Activated CD4-positive, alpha-beta T cell treated with anti-CD3 and anti-CD28 coated beads, Interleukin-2, amount 50 U/mL, for 16 hours (primary cell): ENCODE data around the gene ATP6V0D1.
"Not testable (repeated sequence)": the region's sequence is repeated elsewhere in the genome, so short reads cannot be mapped to it uniquely, and the experiment has no call there.

Experiments used
- DNase-seq: peaks from one replicate; pipeline ENCODE4 v3.0.0-alpha.2; 2020

Gene ATP6V0D1

DNA sequence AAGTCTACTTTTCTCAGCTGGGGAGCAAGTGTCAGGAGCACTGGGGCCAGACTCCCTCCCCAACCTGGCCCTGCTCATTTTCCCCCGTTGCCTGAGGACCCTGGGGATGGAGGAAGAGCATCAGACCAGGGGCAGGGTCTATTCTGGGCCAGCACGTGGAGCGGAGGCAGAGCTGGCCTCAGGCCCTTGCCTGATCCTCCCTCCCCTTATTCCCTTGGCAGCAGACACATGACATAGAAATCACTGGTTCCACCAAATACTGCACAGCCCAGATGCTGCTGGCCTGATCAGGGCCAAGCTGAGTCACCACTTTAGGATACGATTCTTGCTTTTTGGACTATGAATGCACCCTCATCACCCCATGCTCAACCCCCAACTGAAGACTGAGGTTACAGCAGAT, 18.1 kb upstream of the ATP6V0D1 start:
- no peak for DNase-seq

DNA sequence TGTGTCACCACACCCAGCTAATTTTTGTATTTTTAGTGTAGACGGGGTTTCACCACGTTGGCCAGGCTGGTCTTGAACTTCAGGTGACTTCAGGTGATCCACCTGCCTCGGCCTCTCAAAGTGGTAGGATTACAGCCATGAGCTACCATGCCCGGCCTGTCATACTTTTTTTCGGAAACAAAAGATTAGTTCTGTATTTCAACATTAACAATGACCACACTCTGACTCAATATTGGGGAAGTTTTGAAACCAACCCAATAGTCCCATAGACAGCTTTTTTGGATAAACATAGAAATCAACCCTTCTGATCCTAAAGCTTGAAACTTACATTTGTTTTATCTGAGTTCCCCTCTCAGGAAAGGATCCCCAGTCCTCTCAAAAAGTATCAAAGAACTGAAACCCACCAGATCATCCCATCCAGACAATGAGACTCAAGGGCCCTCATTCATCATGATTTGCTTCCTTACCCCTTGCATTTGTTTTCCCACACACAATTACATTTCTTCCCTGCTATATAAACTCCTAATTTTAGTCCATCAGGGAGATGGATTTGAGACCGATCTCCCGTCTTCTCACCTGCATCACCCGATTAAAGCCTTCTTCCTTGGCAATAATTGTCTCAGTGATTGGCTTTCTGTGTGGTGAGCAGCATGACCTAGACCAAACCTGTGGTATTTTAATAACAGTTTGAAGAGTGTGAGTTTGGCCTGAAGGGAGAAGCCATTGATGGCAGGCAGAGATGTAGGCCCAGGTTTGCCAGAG, 9.6 kb upstream of the ATP6V0D1 start:
- no peak for DNase-seq

DNA sequence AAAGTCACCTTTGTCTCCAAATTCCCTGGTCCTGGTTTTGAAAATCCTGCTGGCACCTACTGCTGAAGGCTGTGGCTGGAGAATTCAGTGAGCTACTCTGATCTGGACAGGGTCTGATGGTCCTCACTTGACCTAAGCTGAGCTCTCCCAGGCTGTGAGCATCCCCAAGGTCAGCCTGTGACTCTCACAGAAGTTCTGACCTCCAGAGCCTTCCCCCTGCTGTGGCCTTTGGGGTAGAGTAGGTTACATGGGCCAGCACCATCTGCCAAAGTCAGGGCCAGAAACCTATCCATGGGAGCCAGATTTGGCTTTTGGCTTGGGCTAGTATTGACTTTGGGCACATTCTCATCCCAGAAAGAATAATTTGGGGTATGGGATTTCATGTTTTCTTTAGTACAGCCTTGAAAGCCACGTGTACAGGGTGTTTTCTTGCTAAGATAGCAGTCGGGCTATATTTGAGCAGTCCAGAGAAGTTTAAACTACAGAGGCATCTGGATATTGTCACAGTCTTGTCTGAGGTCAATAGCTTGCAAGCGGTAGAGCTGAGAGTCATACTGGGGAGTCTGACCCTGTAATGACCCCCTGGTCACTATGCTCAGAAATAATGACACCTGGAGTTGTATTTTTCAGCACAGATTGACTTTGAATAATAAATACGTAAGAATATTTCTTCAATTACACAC, 8.6 kb upstream of the ATP6V0D1 start:
- no peak for DNase-seq

DNA sequence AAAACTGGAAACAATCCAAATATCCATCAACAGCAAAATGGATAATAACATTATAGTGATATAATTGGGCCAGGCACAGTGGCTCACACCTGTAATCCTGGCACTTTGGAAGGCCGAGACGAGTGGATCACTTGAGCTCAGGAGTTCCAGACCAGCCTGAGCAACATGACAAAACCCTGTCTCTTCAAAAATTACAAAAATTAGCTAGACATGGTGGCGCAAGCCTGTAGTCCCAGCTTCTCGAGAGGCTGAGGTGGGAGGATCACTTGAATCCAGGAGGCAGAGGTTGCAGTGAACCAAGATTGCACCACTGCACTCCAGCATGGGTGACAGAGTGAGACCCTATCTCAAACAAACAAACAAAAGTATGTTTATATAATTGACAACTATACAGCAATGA, 6.6 kb upstream of the ATP6V0D1 start:
- DNase-seq: not testable (repeated sequence)

DNA sequence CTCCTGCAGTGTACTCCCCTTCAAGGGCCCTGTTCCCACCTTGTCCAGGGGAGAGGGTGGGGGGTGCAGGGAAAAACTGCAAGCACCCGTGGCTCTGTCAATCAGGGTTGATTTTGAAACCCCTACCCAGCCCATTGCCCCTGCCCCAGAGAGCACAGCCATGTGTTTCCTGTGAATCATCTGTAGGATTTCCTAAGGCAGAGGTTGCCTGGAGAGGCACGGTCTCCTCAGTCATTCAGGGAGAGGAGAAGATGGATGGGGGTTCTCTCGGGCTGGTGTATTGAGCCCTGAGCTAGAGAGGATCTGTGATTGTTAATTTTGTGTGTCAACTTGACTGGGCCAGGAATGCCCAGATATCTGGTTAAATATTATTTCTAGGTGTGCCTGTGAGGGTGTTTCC, 5.8 kb upstream of the ATP6V0D1 start:
- DNase-seq: no peak

DNA sequence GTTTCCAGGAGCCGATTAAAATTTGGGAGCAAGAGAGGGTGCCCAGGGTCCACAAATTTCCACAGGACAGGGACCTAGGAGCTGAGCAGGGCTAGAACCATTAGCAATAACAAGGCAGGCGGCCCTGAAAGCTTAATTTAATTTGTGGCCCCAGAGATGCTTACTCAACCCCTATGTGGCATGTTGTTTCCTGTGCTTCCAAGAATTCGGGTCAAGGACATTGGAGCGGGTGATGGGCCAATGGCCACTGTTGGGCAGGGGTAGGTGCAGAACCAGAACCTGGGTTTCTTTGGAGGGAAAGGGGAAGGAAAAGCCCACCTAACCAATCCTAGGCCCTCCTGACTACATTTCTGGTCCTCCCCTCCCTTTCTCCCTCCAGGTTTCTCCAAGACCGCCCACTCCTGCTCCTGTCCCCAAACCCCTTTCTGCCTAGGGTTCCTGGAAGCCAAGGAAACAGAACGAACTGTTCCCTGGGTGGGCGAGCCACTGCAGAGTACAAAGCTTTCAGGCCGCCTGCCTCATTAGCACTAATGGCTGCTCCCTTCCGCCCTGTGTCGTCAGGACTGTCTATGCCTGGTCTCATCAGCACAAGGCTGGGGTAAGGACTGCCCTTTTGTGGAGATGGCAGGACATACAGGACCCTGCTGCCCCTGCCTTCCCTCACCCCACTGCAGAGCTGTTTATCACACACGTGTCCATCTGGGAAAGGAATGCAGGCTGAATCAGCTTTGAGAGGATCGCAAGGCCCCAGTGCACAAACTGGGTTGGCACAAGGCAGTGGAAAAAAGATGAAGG, 3.0 kb upstream of the ATP6V0D1 start:
- DNase-seq: no peak

DNA sequence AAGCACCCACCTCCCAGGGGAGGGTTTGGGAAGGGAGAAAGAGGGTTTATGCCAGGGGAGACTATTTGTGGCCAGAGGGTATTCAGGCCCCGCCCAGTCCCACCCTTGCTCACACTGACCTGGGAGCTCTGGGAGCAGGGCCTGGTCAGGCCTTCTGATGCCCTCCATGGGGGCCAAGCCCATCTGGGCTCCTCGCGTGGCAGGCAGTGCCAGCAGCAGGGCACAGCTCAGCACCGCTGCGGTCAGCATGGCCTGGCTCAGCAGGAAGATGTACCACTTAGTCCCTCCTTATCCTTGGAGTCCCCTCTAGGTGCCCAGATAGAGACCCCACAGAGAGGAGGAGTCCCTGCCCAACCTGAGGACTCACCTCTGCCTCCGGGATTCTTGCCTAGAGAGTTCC, 2.2 kb upstream of the ATP6V0D1 start, which contains the start of gene AGRP:
TSS of gene AGRP (minus strand) at position 398 of the 400 bp plus-strand sequence. CDS start at position 249, 149 bp downstream.
- no peak for DNase-seq

DNA sequence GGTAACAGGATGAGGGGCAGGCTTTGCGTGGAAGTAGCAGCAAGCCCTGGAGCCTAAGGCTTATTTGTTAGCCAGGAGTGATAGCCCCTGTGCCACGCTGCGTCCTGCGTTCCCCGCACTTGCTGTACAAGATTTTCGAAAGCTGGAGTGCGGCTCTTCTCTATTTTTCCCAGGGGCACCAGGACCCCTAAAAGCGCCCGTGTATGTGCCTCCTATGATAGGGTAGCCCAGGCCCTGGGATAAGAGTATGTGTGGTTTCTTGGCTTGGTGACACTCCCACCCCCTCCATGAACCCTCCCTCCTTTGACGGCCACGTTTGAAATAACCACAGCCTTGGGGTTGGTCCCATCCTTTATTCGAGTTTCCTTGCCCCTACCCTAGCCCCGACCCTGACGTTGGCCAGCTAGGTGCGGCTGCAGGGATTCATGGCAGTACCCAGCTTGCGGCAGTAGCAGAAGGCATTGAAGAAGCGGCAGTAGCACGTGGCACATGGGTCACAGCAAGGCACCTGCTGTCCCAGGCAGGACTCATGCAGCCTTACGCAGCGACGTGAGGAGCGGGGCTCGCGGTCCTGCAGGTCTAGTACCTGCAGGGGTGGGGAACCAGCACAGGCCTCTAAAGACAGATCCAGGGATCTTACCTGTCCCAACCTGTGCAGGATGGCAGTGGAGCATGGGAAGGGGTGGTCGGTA, 1.4 kb upstream of the ATP6V0D1 start:
- no peak for DNase-seq

DNA sequence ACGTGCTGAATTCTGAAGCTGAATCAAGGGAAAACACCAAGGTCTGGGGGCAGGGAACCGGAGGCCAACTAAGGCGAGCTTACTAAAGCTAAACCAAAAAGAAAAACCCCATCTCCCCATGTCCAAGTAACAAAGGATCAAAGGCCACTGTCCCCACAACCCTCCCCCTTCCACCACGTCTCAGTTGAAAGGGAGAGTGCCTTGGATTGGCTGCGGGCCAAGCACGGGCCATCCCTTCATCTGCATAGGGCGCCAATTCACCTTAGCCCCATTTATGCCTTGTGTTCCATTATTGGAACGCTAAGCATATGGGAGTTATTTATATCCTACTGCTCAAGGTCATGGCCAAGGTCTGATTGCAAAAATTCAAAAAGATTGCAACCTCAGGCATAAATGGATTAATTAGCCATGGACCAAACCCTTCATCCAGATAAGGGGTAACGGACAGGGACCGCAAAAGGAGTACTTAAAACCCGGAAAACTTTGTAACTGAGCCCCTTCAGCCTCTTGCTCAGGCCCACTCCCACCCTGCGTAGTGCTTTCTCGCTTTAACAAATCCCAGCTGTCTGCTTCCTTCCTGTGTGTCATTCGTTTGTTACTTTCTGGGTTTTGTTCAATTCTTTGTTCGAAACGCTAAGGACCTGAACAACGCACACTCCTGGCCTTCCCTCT, 740 bp upstream of the ATP6V0D1 start:
- peak; percentile 64 for DNase-seq

DNA sequence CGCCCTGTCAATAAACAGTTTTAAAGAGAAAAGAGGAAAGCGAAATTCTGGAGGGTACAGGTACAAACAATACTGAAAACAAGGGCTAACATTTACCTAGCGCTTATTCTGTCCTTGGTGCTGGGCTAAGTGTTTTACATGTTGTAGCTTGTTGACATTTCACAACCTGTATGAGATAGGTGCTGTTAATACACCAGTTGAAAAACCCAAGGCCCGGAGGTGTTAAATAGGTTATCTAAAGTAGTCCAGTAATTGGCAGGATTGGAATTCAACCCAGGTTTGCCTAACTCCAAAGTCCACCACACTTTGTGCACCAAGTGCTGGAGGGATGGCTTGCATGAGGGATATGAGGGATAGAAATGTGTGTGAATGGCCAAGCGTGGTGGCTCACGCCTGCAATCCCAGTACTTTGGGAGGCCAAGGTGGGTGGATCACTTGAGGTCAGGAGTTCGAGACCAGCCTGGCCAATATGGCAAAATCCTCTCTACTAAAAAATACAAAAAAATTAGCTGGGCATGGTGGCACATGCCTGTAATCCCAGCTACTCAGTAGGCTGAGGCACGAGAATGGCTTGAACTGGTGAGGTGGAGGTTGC, 2.9 kb downstream of the ATP6V0D1 start:
- no peak for DNase-seq

DNA sequence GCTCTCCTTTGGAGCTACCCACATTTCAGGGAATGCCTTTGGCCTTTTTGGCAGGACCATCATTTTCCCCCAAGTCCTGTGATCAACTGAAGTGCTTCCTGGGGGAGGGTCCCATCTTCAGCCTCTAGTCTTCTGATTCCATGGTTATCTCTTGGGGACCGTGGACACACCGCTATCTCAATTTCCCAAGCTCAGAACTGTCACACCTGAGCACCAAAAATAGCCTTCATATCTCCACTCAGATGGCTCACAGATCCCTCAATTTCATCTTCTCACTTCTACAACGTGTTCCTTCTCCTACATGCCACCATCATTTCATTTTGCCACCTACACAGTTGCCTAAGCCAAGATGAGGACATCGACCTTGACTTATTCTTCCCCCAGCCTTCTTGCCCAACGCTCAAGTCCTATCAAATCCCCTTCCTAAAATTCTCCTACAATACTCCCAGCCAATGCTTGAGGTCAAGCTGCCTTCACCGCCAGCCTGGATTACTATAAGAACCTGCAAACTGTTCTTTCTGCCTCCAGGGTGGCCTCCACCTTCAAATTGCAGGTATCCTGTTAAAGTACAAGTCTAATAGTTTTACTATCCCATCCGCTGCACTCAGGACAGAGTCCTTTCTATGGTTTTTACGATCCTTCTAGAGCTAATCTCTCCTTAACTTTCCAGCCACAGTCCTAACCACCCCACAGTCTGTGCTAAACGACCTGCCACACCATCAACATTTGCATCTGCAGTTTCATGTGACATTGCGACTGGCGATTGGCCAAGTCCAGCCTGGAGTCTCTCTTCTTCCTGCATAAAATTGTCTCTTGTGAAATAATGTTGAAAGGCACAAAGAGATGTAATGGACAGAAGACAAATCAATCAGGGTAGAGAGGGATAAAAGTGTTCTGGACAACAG, 6.2 kb downstream of the ATP6V0D1 start:
- no peak for DNase-seq

DNA sequence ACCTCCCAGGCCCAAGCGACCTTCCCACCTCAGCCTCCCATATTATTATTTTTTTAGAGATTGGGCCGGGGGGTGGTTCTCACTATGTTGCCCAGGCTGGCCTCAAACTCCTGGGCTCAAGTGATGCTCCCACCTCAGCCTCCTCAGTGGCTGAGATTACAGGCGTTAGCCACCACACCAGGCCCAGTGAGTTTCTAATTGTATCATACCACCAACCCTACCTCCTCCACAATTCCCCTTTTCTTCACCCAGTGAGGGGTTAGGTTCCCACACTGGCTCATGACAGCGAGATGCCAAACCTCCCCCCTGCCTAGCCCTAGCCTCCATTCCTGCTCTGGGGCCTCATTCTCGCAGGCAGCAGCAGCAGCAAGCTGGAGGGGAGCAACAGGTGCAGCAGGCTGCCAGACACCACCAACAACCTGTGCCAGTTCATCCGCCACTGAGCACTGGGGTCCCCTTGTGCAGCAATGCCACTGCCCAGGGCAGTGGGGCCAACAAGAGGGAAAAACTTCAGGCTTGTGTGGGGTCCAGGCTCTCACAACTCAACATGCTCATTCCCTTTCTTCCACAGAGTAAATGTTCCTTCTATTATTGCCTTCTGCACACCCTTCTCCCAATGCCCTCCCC, 9.1 kb downstream of the ATP6V0D1 start:
- DNase-seq: no peak

DNA sequence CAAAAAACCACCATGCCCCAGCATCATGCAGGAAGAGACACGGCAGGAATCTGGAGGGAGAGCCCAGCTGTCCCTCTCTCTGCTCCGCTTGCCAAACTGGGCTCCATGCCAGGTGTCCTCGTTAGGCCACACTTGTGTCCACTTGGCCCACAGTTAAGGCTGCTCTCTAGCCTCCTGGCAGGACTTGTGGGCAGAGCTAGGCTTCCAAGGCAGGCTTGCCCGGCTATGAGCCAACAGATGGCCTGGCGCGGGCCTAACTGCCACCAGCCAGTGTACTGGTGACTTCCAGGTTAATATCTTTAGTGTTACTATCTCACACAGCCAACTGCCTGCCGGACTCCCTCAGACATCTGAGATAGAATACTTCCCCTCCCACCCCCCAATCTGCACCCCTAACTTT, 10.6 kb downstream of the ATP6V0D1 start:
- DNase-seq: no peak

DNA sequence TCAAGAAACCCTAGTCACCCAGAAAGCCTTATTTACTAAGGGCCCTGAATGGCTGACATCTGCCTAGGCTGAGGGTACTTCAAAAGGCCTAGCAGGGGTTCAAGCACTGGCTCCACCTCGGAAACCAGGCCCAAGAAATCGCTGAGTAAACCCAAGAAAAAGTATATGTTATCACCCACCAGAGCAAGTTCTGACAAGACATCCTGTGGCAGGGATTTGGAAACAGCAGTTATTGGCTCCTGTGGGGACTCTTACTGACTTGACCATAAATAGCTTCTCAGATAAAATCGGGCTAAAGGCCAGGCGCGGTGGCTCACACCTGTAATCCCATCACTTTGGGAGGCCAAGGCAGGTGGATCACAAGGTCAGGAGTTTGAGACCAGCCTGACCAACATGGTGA, 12.2 kb downstream of the ATP6V0D1 start:
- DNase-seq: peak; percentile 29

DNA sequence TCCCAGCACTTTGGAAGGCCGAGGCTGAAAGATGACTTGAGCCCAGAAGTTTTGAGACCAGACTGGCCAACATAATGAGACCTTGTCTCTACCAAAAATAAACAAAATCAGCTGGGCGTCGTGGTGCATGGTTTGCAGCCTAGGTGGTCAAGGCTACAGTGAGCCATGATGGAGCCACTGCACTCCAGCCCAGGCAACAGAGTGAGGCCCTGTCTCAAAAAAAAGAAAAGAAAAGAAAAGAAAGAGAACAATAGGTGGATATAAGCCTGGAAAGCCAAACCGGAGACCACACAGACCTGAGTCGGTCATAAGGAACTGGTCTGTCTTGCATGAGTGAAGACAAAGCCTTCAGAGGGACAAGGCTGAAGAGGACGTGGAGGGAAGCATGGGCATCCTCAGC, 14.4 kb downstream of the ATP6V0D1 start:
- no peak for DNase-seq

DNA sequence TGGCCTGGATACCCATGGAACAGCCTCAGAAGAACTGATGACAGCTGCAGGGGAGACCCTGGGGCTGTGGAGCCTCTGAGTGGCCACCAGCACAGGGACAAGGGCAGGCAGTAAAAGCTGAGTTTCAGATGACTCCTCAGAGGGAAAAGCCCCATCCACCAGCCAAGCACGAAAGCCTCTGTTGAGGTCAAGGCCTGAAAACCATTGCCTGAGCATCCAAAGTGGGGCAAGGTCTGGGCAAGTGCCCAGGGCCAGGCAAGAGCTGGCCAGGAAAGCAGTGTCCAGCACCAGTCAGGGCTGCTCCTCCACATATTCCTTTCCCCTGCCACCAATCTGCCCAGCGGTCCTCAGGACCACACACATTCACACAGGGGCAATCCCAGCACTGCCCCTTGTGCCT, 16.4 kb downstream of the ATP6V0D1 start:
- no peak for DNase-seq

DNA sequence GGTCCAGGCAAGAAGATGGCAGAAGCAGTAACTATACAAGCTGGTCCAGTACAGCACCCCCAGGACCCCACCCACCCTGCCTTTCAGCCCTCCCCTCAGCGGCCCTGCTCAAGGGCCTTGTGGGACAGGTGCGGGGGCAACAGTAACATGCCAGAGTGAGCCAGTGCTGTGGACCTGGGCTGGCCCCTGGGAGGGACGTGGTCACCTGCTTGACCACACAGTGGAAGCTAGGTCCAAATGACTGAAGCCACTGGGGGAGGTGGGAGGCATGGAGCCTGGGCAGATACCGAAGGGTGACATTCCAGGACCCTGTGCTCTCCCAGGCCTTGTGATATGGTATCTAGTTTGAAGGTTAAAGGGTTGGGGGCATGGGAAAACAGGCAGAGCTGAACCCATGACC, 17.3 kb downstream of the ATP6V0D1 start:
- no peak for DNase-seq

DNA sequence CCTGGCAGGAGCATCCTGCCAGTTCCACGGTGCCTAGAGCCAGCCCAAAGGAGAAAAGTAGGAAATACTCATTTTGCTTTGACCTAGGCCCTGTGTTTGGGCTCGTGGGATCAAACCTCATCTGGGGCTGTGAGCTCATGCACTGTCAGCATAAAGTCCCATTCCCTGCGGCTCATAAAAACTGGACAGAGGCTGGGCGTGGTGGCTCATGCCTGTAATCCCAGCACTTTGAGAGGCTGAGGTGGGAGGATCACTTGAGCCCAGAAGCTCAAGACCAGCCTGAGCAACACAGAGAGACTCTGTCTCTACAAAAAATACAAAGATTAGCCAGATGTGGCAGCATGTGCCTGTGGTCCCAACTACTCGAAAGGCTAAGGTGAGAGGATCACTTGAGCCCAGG, 17.9 kb downstream of the ATP6V0D1 start:
- DNase-seq: no peak

DNA sequence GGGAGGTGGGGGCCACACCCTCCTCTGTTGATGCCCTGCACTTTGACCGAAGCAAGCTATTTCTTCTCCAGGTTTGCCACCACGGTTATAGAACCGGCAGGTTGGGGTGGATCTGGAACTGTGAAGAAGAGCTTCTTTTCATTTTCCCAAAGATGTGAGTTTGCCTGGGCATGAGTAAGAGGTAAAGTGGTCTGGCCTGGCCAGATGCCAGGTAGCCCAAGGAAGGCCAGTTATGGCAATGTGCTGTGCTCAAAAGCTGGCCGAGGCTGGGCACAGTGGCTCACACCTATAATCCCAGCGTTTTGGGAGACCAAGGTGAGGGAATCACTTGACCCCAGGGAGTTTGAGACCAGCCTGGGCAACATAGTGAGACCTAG, 18.7 kb downstream of the ATP6V0D1 start:
- no peak for DNase-seq

DNA sequence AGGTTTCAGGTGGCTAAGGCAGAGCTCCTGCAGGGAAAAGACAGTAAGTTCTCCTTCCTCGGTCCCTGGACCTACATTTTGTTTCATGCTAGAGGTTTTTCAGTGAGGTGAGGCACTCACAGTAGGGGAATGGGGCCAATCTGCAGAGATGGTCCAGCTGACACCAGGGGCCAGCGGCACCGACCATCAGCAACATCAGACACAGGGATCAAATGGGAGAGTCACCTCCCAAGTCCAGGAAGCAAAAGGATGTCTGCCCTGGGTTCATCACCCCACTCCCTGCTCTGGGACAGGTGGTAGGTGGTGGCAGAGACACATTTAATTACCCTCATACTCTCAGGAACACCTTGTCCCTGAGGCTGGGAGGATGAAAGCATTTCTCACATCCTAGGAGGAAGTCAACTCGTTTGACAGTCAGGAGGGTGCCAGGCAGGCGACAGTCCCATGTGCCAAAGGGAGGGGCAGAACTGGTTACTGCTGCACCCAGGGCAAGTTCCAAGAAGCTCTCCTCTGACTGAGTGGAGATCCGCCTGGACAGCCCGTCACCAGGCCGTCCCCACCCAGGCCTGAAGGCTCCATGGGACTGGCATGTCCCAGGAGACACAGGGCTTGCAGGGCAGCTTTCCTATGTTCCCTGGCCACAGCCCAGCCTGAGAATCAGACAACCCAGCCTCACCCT, 19.2 kb downstream of the ATP6V0D1 start:
- DNase-seq: no peak
